Epithelial cell of umbilical artery (primary cell): ENCODE results near the gene TSR2. TPM values are rescaled to one million over a fixed set of nuclear protein-coding genes. Genes with fewer than 3 reads are reported as not detected.

Experiments
- total RNA-seq: library from RNA; depleted of rRNA; stranded (reverse); fragments of >200 nt; gene quantifications from 2 replicates; pipeline ENCODE4 v1.2.3, GENCODE V29; 2014

The TSR2 gene
- 10.7 and 16.3 TPM in 2 replicates for total RNA-seq

GRCh38 chrX:54439960-54440871, at the start of gene TSR2:
TSR2 (plus strand) TSS chrX:54440404; CDS start chrX:54440422, 18 bp downstream.

Other genes starting within 250 kb of the TSR2 start
- gene WNK3, start 82.4 kb upstream of the TSR2 start, total RNA-seq, result 0.97 and 1.8 TPM in 2 replicates
- 1.3 and 2.3 TPM in 2 replicates for gene FGD1, start 55.8 kb downstream of the TSR2 start, total RNA-seq
- gene GNL3L, start 89.8 kb downstream of the TSR2 start, total RNA-seq, result 32.5 and 34.4 TPM in 2 replicates